ENCODE results near the gene GPR18. TPM values are rescaled to one million over a fixed set of nuclear protein-coding genes. Genes with fewer than 3 reads are reported as not detected.

Gene GPR18
- total RNA-seq, 4 donors from 2014 or later: not detected

- peak overlapping the region in 3 of 4 donors; percentile 74 to 84 (median 76) for H3K27ac ChIP-seq
- peak overlapping the region in 2 of 4 donors; percentile 17 to 35 for H3K4me3 ChIP-seq
- WGBS, 2 donors: 82 to 83% methylated on average over 4 of the region's 4 CpGs
Observed at GRCh38 chr13:99304541-99304940, 46.4 kb upstream of the GPR18 start.

GRCh38 chr13:99303863-99304521, 45.8 kb upstream of the GPR18 start:
- no peak for DNase-seq (ENCODE audit: low spot score in 2 of 2)
- peak overlapping the region in 2 of 4 donors; percentile 17 to 35 for H3K4me3 ChIP-seq
- H3K27ac ChIP-seq: peak overlapping the region in 2 of 4 donors; percentile 74 to 76
- H3K27me3 ChIP-seq: no peaks in the 10 kb centered on the region
- TF ChIP-seq CTCF (IDR thresholded peaks at IDR 0.05) (no peak), EP300 (IDR thresholded peaks at IDR 0.05) (peak in 1 of 2 donors; percentile 49)
- H3K9me3 ChIP-seq: no peaks in the 10 kb centered on the region
- peaks cover 0 to 9% (median 0%) of the 10 kb centered on the region in 4 donors for H3K4me1 ChIP-seq
- no peaks in the 10 kb centered on the region for H3K36me3 ChIP-seq
- WGBS, 2 donors: 82 to 85% methylated on average over 14 of the region's 14 CpGs

More at GRCh38 chr13:99304541-99304940, 46.4 kb upstream of the GPR18 start:
- no peaks in the 10 kb centered on the region for H3K9me3 ChIP-seq
- no peak for DNase-seq (ENCODE audit: low spot score in 2 of 2)
- H3K4me1 ChIP-seq: peaks cover 0 to 9% (median 2%) of the 10 kb centered on the region in 4 donors
- no peaks in the 10 kb centered on the region for H3K27me3 ChIP-seq
- no peaks in the 10 kb centered on the region for H3K36me3 ChIP-seq
- TF ChIP-seq POLR2A (IDR thresholded peaks at IDR 0.05) (no peak), EP300 (IDR thresholded peaks at IDR 0.05) (no peak), CTCF (IDR thresholded peaks at IDR 0.05) (no peak)

- peak overlapping the region in 1 of 4 donors; percentile 43 for H3K27ac ChIP-seq
- H3K4me3 ChIP-seq: peak overlapping the region in 1 of 4 donors; percentile 17
- no peak for TF ChIP-seq POLR2A (IDR thresholded peaks at IDR 0.05)
- no peak for TF ChIP-seq CTCF (IDR thresholded peaks at IDR 0.05)
- TF ChIP-seq EP300 (IDR thresholded peaks at IDR 0.05): no peak
- no peaks in the 10 kb centered on the region for H3K27me3 ChIP-seq
- no peaks in the 10 kb centered on the region for H3K9me3 ChIP-seq
- H3K36me3 ChIP-seq: no peaks in the 10 kb centered on the region
- H3K4me1 ChIP-seq: peaks cover 0 to 4% (median 0%) of the 10 kb centered on the region in 4 donors
- 90 to 93% methylated on average over 8 of the region's 8 CpGs for WGBS, 2 donors
- DNase-seq (ENCODE audit: low spot score in 2 of 2): no peak
Observed at GRCh38 chr13:99302637-99303505, 44.7 kb upstream of the GPR18 start.

- H3K4me1 ChIP-seq: no peaks in the 10 kb centered on the region
- H3K27ac ChIP-seq: peak overlapping the region in 1 of 4 donors; percentile 43
- TF ChIP-seq POLR2A (IDR thresholded peaks at IDR 0.05): no peak
- H3K4me3 ChIP-seq: no peak overlapping the region
- H3K27me3 ChIP-seq: no peaks in the 10 kb centered on the region
- 88 to 90% methylated on average over 1 of the region's 1 CpG for WGBS, 2 donors
- H3K36me3 ChIP-seq: no peaks in the 10 kb centered on the region
- H3K9me3 ChIP-seq: no peaks in the 10 kb centered on the region
- no peak for DNase-seq (ENCODE audit: low spot score in 2 of 2)
Observed at GRCh38 chr13:99301913-99302636, 43.9 kb upstream of the GPR18 start.

- H3K27ac ChIP-seq: peak overlapping the region in 1 of 4 donors; percentile 43
- H3K4me1 ChIP-seq: no peaks in the 10 kb centered on the region
- H3K4me3 ChIP-seq: no peak overlapping the region
- no peaks in the 10 kb centered on the region for H3K27me3 ChIP-seq
- H3K9me3 ChIP-seq: no peaks in the 10 kb centered on the region
- no peak for DNase-seq (ENCODE audit: low spot score in 2 of 2)
- 86 to 92% methylated on average over 7 of the region's 7 CpGs for WGBS, 2 donors
- TF ChIP-seq POLR2A (IDR thresholded peaks at IDR 0.05): no peak
- TF ChIP-seq EP300 (IDR thresholded peaks at IDR 0.05): no peak
- no peak for TF ChIP-seq CTCF (IDR thresholded peaks at IDR 0.05)
- H3K36me3 ChIP-seq: no peaks in the 10 kb centered on the region
Observed at GRCh38 chr13:99301056-99301838, 43.1 kb upstream of the GPR18 start.
